ENCODE measurements around the gene SLC35E1.

The SLC35E1 gene

DNA sequence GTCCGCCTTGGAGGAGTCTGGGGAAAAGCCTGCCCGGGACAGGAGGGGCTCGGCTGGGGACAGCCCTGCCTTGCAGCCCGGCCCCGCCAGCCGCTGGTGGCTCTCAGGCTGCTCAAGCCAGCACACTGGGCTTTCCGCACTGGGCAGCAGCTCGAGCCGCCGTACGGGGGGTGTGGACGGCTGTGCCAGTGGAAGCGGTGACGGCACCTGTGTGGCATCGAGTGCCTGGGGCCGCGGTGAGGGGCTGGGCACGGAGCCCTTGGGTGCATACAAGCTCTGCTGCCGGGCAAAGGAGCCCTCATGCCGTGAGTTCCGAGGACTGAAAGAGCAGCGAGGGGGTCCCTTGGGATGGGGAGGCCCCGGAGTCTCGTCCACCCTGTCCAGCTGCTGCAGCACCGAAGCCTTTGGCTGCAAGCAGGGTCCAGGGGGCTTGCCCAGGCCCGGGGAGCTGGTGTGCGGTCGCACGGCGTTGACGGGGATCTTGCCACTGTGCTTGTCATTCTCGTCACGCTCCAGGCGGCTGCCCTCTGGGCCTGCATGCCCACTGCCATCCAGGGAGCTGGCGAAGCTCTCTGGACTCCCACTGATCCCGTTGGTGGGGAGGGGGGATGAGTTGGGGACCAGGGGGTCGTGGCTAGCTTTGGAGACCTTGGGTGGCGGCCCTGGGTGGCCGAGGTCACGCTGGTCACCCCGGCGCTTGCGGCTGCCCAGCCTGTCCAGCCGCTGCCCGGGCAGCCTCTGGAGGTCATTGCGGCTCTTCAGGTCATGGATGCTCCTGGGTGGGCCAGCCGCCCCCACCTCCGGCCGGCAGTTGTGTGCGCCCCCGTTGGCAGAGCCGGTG lies 4.7 kb upstream of the SLC35E1 start:
- ATAC-seq (ENCODE audit: insufficient read depth, low read depth) (no peak), DNase-seq (no peak)
- TF ChIP-seq CTCF (IDR thresholded peaks at IDR 0.05; ENCODE audit: borderline replicate concordance, extremely low read depth, low read length, poor library complexity, severe bottlenecking) (no peak), EZH2 (IDR thresholded peaks at IDR 0.05; ENCODE audit: borderline replicate concordance, low read depth, low read length, severe bottlenecking) (no peak)
- Histone ChIP-seq H3K9ac (ENCODE audit: low read depth, low read length) (no peak overlapping the region), H4K20me1 (ENCODE audit: insufficient read depth, low read length) (peaks cover 82% of the 10 kb centered on the region), H3K27ac (ENCODE audit: low read length) (no peak overlapping the region), H3K4me1 (ENCODE audit: insufficient read depth, low read length) (peaks cover 31% of the 10 kb centered on the region), H3K27me3 (ENCODE audit: insufficient read depth, low read length, poor library complexity) (no peaks in the 10 kb centered on the region), H3K4me3 (ENCODE audit: low read depth in 1 of 2, low read length in 2 of 2) (no peak overlapping the region), H3K79me2 (ENCODE audit: insufficient read depth, low read length) (peaks cover 98% of the 10 kb centered on the region), H3K4me2 (ENCODE audit: insufficient read depth, low read length) (no peak overlapping the region), H3K9me3 (ENCODE audit: insufficient read depth, low read length, severe bottlenecking) (no peaks in the 10 kb centered on the region), H2AFZ (ENCODE audit: low read depth, low read length) (no peak overlapping the region), H3K36me3 (ENCODE audit: insufficient read depth, low read length) (peaks cover 84% of the 10 kb centered on the region)

DNA sequence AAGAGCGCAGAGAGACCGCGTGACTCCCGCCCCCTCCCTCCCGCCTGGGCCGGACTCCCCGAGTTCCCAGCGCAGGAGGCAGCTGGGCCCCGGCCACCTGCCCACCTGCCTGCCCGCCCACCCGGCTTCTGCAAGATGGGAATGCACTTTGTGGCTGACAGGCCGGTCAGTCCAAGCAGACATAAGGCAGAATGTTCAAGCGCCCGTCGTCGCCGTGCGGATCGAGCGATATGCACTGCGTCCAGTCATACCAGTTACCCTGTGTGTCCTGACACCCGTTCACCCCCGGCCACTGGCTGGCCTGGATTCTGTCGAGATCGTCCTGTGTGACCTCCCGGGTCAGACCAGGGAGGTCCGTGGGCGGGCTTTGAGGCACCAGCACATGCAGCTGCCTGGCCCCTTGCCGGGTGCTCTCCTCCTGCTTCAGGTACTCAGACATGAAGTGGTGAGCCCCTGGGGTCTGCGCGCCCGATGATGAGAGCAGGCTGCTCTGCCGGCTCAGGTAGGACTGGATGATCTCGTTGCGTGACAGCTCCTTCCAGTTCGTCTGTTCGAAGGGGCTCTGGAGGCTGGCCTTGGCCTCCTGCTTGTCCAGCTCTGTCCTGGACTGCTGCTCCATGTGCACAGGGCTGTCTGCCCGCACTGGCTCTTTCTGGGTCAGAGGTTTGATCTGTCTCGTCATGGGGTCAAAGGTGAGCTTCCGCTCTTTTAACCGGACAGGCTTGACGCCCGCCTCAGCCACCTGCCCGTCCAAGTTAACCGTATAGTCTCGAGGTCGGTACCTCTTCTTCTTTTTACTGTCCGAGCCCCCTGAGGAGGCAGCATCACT lies 3.9 kb upstream of the SLC35E1 start:
- no peak for TF ChIP-seq EZH2 (IDR thresholded peaks at IDR 0.05; ENCODE audit: borderline replicate concordance, low read depth, low read length, severe bottlenecking)
- TF ChIP-seq CTCF (IDR thresholded peaks at IDR 0.05; ENCODE audit: borderline replicate concordance, extremely low read depth, low read length, poor library complexity, severe bottlenecking): no peak
- no peaks in the 10 kb centered on the region for H3K27me3 ChIP-seq (ENCODE audit: insufficient read depth, low read length, poor library complexity)
- H3K9me3 ChIP-seq (ENCODE audit: insufficient read depth, low read length, severe bottlenecking): no peaks in the 10 kb centered on the region
- H3K36me3 ChIP-seq (ENCODE audit: insufficient read depth, low read length): peaks cover 79% of the 10 kb centered on the region
- peaks cover 40% of the 10 kb centered on the region for H3K4me1 ChIP-seq (ENCODE audit: insufficient read depth, low read length)
- peaks cover 77% of the 10 kb centered on the region for H4K20me1 ChIP-seq (ENCODE audit: insufficient read depth, low read length)
- no peak for ATAC-seq (ENCODE audit: insufficient read depth, low read depth)
- no peak for DNase-seq
- H3K79me2 ChIP-seq (ENCODE audit: insufficient read depth, low read length): peaks cover 98% of the 10 kb centered on the region
- H3K27ac ChIP-seq (ENCODE audit: low read length): no peak overlapping the region
- no peak overlapping the region for H3K4me3 ChIP-seq (ENCODE audit: low read depth in 1 of 2, low read length in 2 of 2)
- no peak overlapping the region for H3K9ac ChIP-seq (ENCODE audit: low read depth, low read length)
- no peak overlapping the region for H3K4me2 ChIP-seq (ENCODE audit: insufficient read depth, low read length)
- no peak overlapping the region for H2AFZ ChIP-seq (ENCODE audit: low read depth, low read length)

GRCh38 chr19:16575282-16575681 lies 3.1 kb upstream of the SLC35E1 start:
- DNase-seq (no peak), ATAC-seq (ENCODE audit: insufficient read depth, low read depth) (no peak)
- Histone ChIP-seq H3K27ac (ENCODE audit: low read length) (no peak overlapping the region), H3K9me3 (ENCODE audit: insufficient read depth, low read length, severe bottlenecking) (no peaks in the 10 kb centered on the region), H4K20me1 (ENCODE audit: insufficient read depth, low read length) (peaks cover 71% of the 10 kb centered on the region), H3K36me3 (ENCODE audit: insufficient read depth, low read length) (peaks cover 80% of the 10 kb centered on the region), H2AFZ (ENCODE audit: low read depth, low read length) (no peak overlapping the region), H3K4me3 (ENCODE audit: low read depth in 1 of 2, low read length in 2 of 2) (no peak overlapping the region), H3K9ac (ENCODE audit: low read depth, low read length) (no peak overlapping the region), H3K27me3 (ENCODE audit: insufficient read depth, low read length, poor library complexity) (no peaks in the 10 kb centered on the region), H3K4me2 (ENCODE audit: insufficient read depth, low read length) (no peak overlapping the region), H3K4me1 (ENCODE audit: insufficient read depth, low read length) (peaks cover 47% of the 10 kb centered on the region), H3K79me2 (ENCODE audit: insufficient read depth, low read length) (peaks cover 98% of the 10 kb centered on the region)
- no peak for TF ChIP-seq CTCF (IDR thresholded peaks at IDR 0.05; ENCODE audit: borderline replicate concordance, extremely low read depth, low read length, poor library complexity, severe bottlenecking)
- no peak for TF ChIP-seq EZH2 (IDR thresholded peaks at IDR 0.05; ENCODE audit: borderline replicate concordance, low read depth, low read length, severe bottlenecking)

Data from DND-41 (cell line).